ENCODE measurements around the gene MYO5A. TPM values are rescaled to one million over a fixed set of nuclear protein-coding genes. Genes with fewer than 3 reads are reported as not detected.
A peak's percentile ranks its signal among the peaks of the same experiment; 100 is the strongest.
"Not testable (repeated sequence)": the region's sequence is repeated elsewhere in the genome, so short reads cannot be mapped to it uniquely, and the experiment has no call there.

MYO5A gene
- total RNA-seq, 1 donor from 2014 or later: 31.2 TPM

DNA sequence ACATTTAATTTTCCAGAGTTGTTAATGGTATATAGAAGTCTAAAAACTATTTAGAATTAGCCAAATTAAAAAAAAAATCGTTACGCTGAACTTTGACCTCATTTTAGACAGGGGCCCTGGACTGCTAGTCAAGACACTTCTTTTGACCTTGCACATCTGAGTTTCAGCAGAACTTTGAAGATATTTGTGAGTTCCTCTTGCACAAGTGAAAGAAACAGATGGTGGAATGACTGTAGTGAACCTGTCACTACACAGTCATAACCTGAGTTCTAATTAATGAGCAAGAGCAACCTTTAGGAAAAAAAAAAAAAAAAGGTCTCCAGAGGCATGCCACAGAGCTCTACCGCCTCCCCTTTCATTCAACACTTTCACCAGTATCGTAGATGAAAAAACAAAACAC, 238.4 kb downstream of the MYO5A start:
- H3K4me1 ChIP-seq: peaks cover 12% of the 10 kb centered on the region

DNA sequence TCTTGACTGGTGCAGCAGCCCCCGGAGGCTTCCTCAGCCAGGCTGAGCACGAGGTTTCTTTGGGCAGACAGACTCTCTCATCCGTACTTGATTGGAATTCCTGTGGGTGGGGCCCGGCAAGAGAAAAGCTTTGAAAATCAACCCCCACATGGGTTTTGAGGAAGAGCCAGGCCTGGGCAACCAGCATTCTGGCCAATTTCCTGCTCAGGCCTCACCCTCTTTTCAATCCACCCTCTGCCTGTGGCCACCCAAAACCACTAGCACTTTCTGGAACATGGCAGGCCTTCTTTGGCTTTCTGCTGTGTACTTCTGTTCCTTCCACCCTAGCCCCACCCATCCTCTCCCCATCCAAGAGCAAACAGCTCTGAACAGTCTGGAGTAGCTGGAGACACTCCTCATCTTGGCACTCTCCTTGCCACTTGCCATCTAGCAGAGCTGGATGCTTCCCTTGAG, 239.0 kb downstream of the MYO5A start:
- peak in 1 of 2 donors; percentile 62 for DNase-seq (ENCODE audit: extremely low spot score in 2 of 2)
- Histone ChIP-seq H3K27ac (peak overlapping the region; percentile 56), H3K9me3 (no peaks in the 10 kb centered on the region), H3K36me3 (no peaks in the 10 kb centered on the region), H3K4me1 (peaks cover 6% of the 10 kb centered on the region), H3K4me3 (no peak overlapping the region), H3K27me3 (no peaks in the 10 kb centered on the region)
- TF ChIP-seq POLR2A (IDR thresholded peaks at IDR 0.05): no peak
- TF ChIP-seq POLR2AphosphoS5 (IDR thresholded peaks at IDR 0.05; ENCODE audit: insufficient read depth in 1 of 2, low read depth in 1 of 2): peak in 1 of 2 donors; percentile 75
- intact Hi-C loops (cut with DNase I): no loop called here

More for the DNA sequence above, 238.4 kb downstream of the MYO5A start:
- DNase-seq (ENCODE audit: extremely low spot score in 2 of 2): no peak
- Histone ChIP-seq H3K27ac (peak overlapping the region; percentile 56), H3K4me3 (no peak overlapping the region), H3K27me3 (no peaks in the 10 kb centered on the region), H3K36me3 (no peaks in the 10 kb centered on the region), H3K9me3 (no peaks in the 10 kb centered on the region)
- intact Hi-C loops (cut with DNase I): no loop called here
- TF ChIP-seq POLR2AphosphoS5 (IDR thresholded peaks at IDR 0.05; ENCODE audit: insufficient read depth in 1 of 2, low read depth in 1 of 2) (no peak), POLR2A (IDR thresholded peaks at IDR 0.05) (no peak)
- TF ChIP-seq, protein P1, sequence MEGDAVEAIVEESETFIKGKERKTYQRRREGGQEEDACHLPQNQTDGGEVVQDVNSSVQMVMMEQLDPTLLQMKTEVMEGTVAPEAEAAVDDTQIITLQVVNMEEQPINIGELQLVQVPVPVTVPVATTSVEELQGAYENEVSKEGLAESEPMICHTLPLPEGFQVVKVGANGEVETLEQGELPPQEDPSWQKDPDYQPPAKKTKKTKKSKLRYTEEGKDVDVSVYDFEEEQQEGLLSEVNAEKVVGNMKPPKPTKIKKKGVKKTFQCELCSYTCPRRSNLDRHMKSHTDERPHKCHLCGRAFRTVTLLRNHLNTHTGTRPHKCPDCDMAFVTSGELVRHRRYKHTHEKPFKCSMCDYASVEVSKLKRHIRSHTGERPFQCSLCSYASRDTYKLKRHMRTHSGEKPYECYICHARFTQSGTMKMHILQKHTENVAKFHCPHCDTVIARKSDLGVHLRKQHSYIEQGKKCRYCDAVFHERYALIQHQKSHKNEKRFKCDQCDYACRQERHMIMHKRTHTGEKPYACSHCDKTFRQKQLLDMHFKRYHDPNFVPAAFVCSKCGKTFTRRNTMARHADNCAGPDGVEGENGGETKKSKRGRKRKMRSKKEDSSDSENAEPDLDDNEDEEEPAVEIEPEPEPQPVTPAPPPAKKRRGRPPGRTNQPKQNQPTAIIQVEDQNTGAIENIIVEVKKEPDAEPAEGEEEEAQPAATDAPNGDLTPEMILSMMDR (IDR thresholded peaks at IDR 0.05): no peak

GRCh38 chr15:52288986-52289385, 239.7 kb downstream of the MYO5A start:
- H3K4me1 ChIP-seq: peaks cover 6% of the 10 kb centered on the region
- DNase-seq (ENCODE audit: extremely low spot score in 2 of 2): peak in 1 of 2 donors; percentile 71
- H3K9me3 ChIP-seq: no peaks in the 10 kb centered on the region
- intact Hi-C loops (cut with DNase I): no loop called here
- H3K27ac ChIP-seq: peak overlapping the region; percentile 56
- H3K36me3 ChIP-seq: no peaks in the 10 kb centered on the region
- H3K4me3 ChIP-seq: no peak overlapping the region
- no peaks in the 10 kb centered on the region for H3K27me3 ChIP-seq
- TF ChIP-seq POLR2AphosphoS5 (IDR thresholded peaks at IDR 0.05; ENCODE audit: insufficient read depth in 1 of 2, low read depth in 1 of 2) (no peak), POLR2A (IDR thresholded peaks at IDR 0.05) (no peak)
- TF ChIP-seq, protein P1 (IDR thresholded peaks at IDR 0.05): no peak

DNA sequence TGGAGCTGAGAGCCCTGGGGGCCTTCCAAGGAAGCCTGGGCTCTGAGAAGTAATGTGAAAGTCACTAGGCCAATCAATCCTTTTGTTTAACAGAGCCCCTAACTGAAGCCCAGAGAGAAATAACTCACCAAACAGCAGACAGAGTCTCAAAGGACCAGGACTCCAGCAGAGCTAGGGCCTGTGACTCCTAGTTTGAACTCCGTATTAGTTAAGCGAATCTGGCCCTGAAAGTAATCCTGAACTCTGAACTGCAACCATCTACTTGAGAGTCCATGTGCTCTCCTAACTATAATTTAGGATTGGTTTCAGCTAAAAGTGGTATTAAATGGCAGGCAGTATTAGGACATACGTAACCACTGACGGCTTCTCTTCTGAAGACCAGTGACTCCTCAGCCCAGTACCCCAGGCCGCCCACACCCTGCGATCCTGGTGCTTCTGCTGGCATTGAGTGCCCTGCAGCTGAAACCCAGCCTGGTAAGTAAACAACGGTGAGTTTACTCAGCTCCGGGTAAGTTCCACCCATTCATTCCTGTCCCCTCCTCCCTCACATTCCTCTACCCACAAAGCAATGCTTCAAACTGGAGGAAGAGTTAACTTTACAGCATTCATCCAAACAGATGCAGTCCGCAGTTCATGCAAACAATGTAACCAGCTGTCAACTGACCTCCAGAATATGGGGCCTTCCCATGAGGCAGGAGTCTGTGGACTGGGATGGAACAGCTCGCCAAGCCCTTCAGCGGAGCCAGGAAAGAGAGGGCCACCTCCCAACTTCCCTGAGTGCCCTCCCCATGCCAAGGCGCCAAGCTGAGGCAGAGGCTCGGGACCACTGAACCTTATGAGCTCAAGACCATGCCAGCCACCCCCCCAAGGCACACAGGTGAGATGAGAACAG, 240.4 kb downstream of the MYO5A start:
- no peaks in the 10 kb centered on the region for H3K9me3 ChIP-seq
- H3K4me3 ChIP-seq: no peak overlapping the region
- TF ChIP-seq POLR2A (IDR thresholded peaks at IDR 0.05) (no peak), POLR2AphosphoS5 (IDR thresholded peaks at IDR 0.05; ENCODE audit: insufficient read depth in 1 of 2, low read depth in 1 of 2) (peak in 1 of 2 donors; percentile 56)
- TF ChIP-seq, protein P1 (IDR thresholded peaks at IDR 0.05): no peak
- intact Hi-C loops (cut with DNase I): no loop called here
- peak in 1 of 2 donors; percentile 49 for DNase-seq (ENCODE audit: extremely low spot score in 2 of 2)
- no peaks in the 10 kb centered on the region for H3K36me3 ChIP-seq
- no peaks in the 10 kb centered on the region for H3K27me3 ChIP-seq
- H3K27ac ChIP-seq: peak overlapping the region; percentile 56
- peaks cover 6% of the 10 kb centered on the region for H3K4me1 ChIP-seq

DNA sequence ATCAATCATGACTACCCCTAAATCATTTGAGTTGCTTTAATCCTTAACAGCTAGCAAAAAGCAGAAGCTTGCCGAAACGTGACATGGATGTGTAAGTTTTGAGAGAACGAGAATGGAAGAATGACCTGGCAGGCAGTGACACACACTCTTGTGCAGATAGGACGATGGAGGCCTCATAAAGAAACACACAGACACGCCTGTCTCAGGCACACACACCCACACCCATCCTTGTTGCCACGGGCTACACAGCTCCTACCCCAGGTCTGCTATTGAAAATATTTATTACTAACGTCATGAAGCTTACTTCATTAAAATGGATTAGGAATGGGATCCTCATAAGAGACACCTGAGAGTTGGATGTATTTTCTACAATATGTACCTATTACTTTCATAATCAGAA, 241.6 kb downstream of the MYO5A start:
- Histone ChIP-seq H3K4me1 (peaks cover 6% of the 10 kb centered on the region), H3K27ac (no peak overlapping the region), H3K4me3 (no peak overlapping the region), H3K9me3 (no peaks in the 10 kb centered on the region), H3K36me3 (no peaks in the 10 kb centered on the region), H3K27me3 (no peaks in the 10 kb centered on the region)
- TF ChIP-seq, protein P1 (IDR thresholded peaks at IDR 0.05): no peak
- TF ChIP-seq POLR2AphosphoS5 (IDR thresholded peaks at IDR 0.05; ENCODE audit: insufficient read depth in 1 of 2, low read depth in 1 of 2) (no peak), POLR2A (IDR thresholded peaks at IDR 0.05) (no peak)
- DNase-seq (ENCODE audit: extremely low spot score in 2 of 2): peak in 1 of 2 donors; percentile 42
- intact Hi-C loops (cut with DNase I): no loop called here

DNA sequence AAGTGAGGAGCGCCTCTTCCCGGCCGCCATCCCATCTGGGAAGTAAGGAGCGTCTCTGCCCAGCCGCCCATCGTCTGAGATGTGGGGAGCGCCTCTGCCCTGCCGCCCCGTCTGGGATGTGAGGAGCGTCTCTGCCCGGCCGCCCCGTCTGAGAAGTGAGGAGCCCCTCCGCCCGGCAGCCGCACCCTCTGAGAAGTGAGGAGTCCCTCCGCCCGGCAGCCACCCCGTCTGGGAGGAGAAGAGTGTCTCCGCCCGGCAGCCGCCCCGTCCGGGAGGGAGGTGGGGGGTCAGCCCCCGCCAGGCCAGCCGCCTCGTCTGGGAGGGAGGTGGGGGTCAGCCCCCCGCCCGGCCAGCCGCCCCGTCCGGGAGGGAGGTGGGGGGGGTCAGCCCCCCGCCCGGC, 242.7 kb downstream of the MYO5A start:
- H3K27ac ChIP-seq; H3K4me3 ChIP-seq; intact Hi-C loops (cut with DNase I); DNase-seq (ENCODE audit: extremely low spot score in 2 of 2); H3K9me3 ChIP-seq; H3K36me3 ChIP-seq; H3K27me3 ChIP-seq; H3K4me1 ChIP-seq: not testable (repeated sequence)
